ENCODE measurements around the gene MYO18B.

Gene MYO18B

GRCh38 chr22:25827415-25827814, 85.4 kb downstream of the MYO18B start:
- DNase-seq, result no peak

- DNase-seq, result no peak
Measured at GRCh38 chr22:25828422-25828821, 86.4 kb downstream of the MYO18B start.

GRCh38 chr22:25829237-25829636, 87.2 kb downstream of the MYO18B start:
- DNase-seq, result no peak

GRCh38 chr22:25829808-25830777, 88.1 kb downstream of the MYO18B start:
- no peak for DNase-seq

- DNase-seq, result no peak
Measured at GRCh38 chr22:25833091-25833490, 91.1 kb downstream of the MYO18B start.

GRCh38 chr22:25833676-25834075, 91.7 kb downstream of the MYO18B start:
- no peak for DNase-seq

GRCh38 chr22:25834490-25834889, 92.5 kb downstream of the MYO18B start:
- no peak for DNase-seq

GRCh38 chr22:25835348-25835747, 93.4 kb downstream of the MYO18B start:
- no peak for DNase-seq

GRCh38 chr22:25837288-25837900, 95.4 kb downstream of the MYO18B start:
- DNase-seq, result no peak

GRCh38 chr22:25838960-25839741, 97.2 kb downstream of the MYO18B start:
- no peak for DNase-seq

- DNase-seq, result no peak
Measured at GRCh38 chr22:25839755-25840154, 97.8 kb downstream of the MYO18B start.

GRCh38 chr22:25840167-25840566, 98.2 kb downstream of the MYO18B start:
- no peak for DNase-seq

GRCh38 chr22:25840891-25841290, 98.9 kb downstream of the MYO18B start:
- no peak for DNase-seq

GRCh38 chr22:25841775-25842174, 99.8 kb downstream of the MYO18B start:
- DNase-seq, result no peak

GRCh38 chr22:25843660-25844405, 101.8 kb downstream of the MYO18B start:
- no peak for DNase-seq

GRCh38 chr22:25844601-25845000, 102.6 kb downstream of the MYO18B start:
- DNase-seq, result no peak

GRCh38 chr22:25845985-25846745, 104.2 kb downstream of the MYO18B start:
- DNase-seq, result no peak

- no peak for DNase-seq
Measured at GRCh38 chr22:25847451-25847850, 105.5 kb downstream of the MYO18B start.

GRCh38 chr22:25848954-25849353, 107.0 kb downstream of the MYO18B start:
- no peak for DNase-seq

- no peak for DNase-seq
Measured at GRCh38 chr22:25849522-25849921, 107.5 kb downstream of the MYO18B start.

GRCh38 chr22:25852223-25852622, 110.2 kb downstream of the MYO18B start:
- DNase-seq, result no peak

GRCh38 chr22:25853078-25853477, 111.1 kb downstream of the MYO18B start:
- peak in 2 of 4 experiments; percentile 11 to 13 for DNase-seq

Measured in suppressor macrophage (primary cell).